HFFc6 (cell line): ENCODE data around the gene ABCF2. TPM values are rescaled to one million over a fixed set of nuclear protein-coding genes. Genes with fewer than 3 reads are reported as not detected.

Experiments
- DNase-seq: peaks from one replicate; pipeline ENCODE4 v3.0.0-alpha.2; 2018
- H3K27ac Mint-ChIP-seq: 2 replicates; pipeline ENCODE4 v1.8.0; 2020; ENCODE audit warnings: mild to moderate bottlenecking, mixed read lengths
- H3K27me3 Mint-ChIP-seq: 2 replicates; pipeline ENCODE4 v1.8.0; 2021; ENCODE audit warnings: mild to moderate bottlenecking, moderate library complexity, mixed read lengths; ENCODE audit not compliant: insufficient read depth
- H3K36me3 Mint-ChIP-seq: 2 replicates; pipeline ENCODE4 v1.8.0; 2021; ENCODE audit warnings: low read depth, mixed read lengths
- H3K4me1 Mint-ChIP-seq: 2 replicates; pipeline ENCODE4 v1.8.0; 2020; ENCODE audit warnings: low read depth, mixed read lengths
- H3K4me3 Mint-ChIP-seq: 2 replicates; pipeline ENCODE4 v1.8.0; 2020; ENCODE audit warnings: mild to moderate bottlenecking, moderate library complexity, mixed read lengths
- H3K9me3 Mint-ChIP-seq: 2 replicates; pipeline ENCODE4 v1.8.0; 2020; ENCODE audit warnings: mild to moderate bottlenecking, mixed read lengths
- CTCF ChIP-seq: fragments of 200-600 bp; sonication (generic); IDR thresholded peaks from 2 replicates; pipeline ENCODE4 v1.5.0; 2021; ENCODE audit warnings: antibody characterized with exemption, mild to moderate bottlenecking
- total RNA-seq, 6 experiments: library from RNA; stranded (reverse); fragmentation: NEBNext Ultra II Directional; extraction: Animal tissue kit (Norgen Biotek cat#: 25700); gene quantifications; 2 replicates in 1 of 6; 3 replicates in 5 of 6; pipeline ENCODE4 v1.2.3, GENCODE V29; 2021

Gene ABCF2
- total RNA-seq, 6 experiments from 2014 or later = 63.8 to 79.7 (median 67.8) TPM

GRCh38 chr7:151207315-151207714 is 19.7 kb downstream of the ABCF2 start:
- no peak overlapping the region for H3K27ac Mint-ChIP-seq
- no peaks in the 10 kb centered on the region for H3K36me3 Mint-ChIP-seq
- H3K9me3 Mint-ChIP-seq = no peaks in the 10 kb centered on the region
- no peak overlapping the region for H3K4me3 Mint-ChIP-seq
- DNase-seq = no peak
- no peaks in the 10 kb centered on the region for H3K4me1 Mint-ChIP-seq
- H3K27me3 Mint-ChIP-seq = peaks cover 37% of the 10 kb centered on the region
- no peak for TF ChIP-seq CTCF

- H3K36me3 Mint-ChIP-seq = no peaks in the 10 kb centered on the region
- no peak overlapping the region for H3K27ac Mint-ChIP-seq
- no peak overlapping the region for H3K4me3 Mint-ChIP-seq
- DNase-seq = no peak
- H3K27me3 Mint-ChIP-seq = peaks cover 40% of the 10 kb centered on the region
- H3K9me3 Mint-ChIP-seq = no peaks in the 10 kb centered on the region
- H3K4me1 Mint-ChIP-seq = no peaks in the 10 kb centered on the region
- no peak for TF ChIP-seq CTCF
These were observed 20.1 kb downstream of the ABCF2 start for GRCh38 chr7:151206914-151207313.

GRCh38 chr7:151205730-151206129 is 21.3 kb downstream of the ABCF2 start:
- Mint-ChIP-seq H3K27ac (no peak overlapping the region), H3K27me3 (peaks cover 43% of the 10 kb centered on the region), H3K9me3 (no peaks in the 10 kb centered on the region), H3K36me3 (no peaks in the 10 kb centered on the region), H3K4me1 (no peaks in the 10 kb centered on the region), H3K4me3 (no peak overlapping the region)
- no peak for TF ChIP-seq CTCF
- DNase-seq = no peak

- no peak for DNase-seq
- Mint-ChIP-seq H3K9me3 (no peaks in the 10 kb centered on the region), H3K4me1 (no peaks in the 10 kb centered on the region), H3K27me3 (peaks cover 50% of the 10 kb centered on the region), H3K4me3 (no peak overlapping the region), H3K36me3 (no peaks in the 10 kb centered on the region), H3K27ac (no peak overlapping the region)
- TF ChIP-seq CTCF = no peak
These were observed 22.5 kb downstream of the ABCF2 start for GRCh38 chr7:151204383-151205032.

- no peaks in the 10 kb centered on the region for H3K36me3 Mint-ChIP-seq
- DNase-seq = no peak
- H3K27me3 Mint-ChIP-seq = peaks cover 48% of the 10 kb centered on the region
- H3K27ac Mint-ChIP-seq = no peak overlapping the region
- no peaks in the 10 kb centered on the region for H3K4me1 Mint-ChIP-seq
- no peak overlapping the region for H3K4me3 Mint-ChIP-seq
- TF ChIP-seq CTCF = no peak
- H3K9me3 Mint-ChIP-seq = no peaks in the 10 kb centered on the region
These were observed 24.2 kb downstream of the ABCF2 start for GRCh38 chr7:151202836-151203235.

GRCh38 chr7:151201751-151202150 is 25.3 kb downstream of the ABCF2 start:
- Mint-ChIP-seq H3K4me1 (no peaks in the 10 kb centered on the region), H3K4me3 (no peak overlapping the region), H3K27me3 (peaks cover 48% of the 10 kb centered on the region), H3K36me3 (no peaks in the 10 kb centered on the region), H3K27ac (no peak overlapping the region), H3K9me3 (no peaks in the 10 kb centered on the region)
- no peak for TF ChIP-seq CTCF
- DNase-seq = no peak
